K562 (cell line): ENCODE data around the gene KAZN. TPM values are rescaled to one million over a fixed set of nuclear protein-coding genes. Genes with fewer than 3 reads are reported as not detected.

Experiments
- ATAC-seq: fragments of 200-7000 bp; cut with Tn5 transposase; 3 replicates; pipeline ENCODE4 v1.9.1; 2020; ENCODE audit warnings: moderate library complexity
- BruUV-seq: library from RNA; stranded (reverse); fragments of 400-500 nt; replicated peaks from 2 replicates; lab custom pipeline; 2021; lab: Mats Ljungman, UMichigan
- CTCF ChIA-PET: fragments of 300-600 bp; formaldehyde crosslinking; extraction: SDS; loops from one replicate; lab custom pipeline; 2021; ENCODE audit warnings: low intra/inter-chr PET ratio; lab: Yijun Ruan, JAX
- POLR2A ChIA-PET: fragments of 300-600, 350-650 bp; sonication (Branson Sonifier 250); formaldehyde crosslinking; extraction: SDS; loops from one replicate; lab custom pipeline; 2021; ENCODE audit warnings: antibody characterized with exemption, inconsistent platforms; lab: Yijun Ruan, JAX
- DNase-seq, 4 experiments: peaks; one replicate each; pipeline versions ENCODE4 v3.0.0 to v3.0.0-alpha.2; 2011 to 2018; ENCODE audit warnings: low spot score in 3 of 4, mixed read lengths in 3 of 4; ENCODE audit errors: extremely low read depth in 1 of 4
- FAIRE-seq: peaks from 2 replicates; lab custom pipeline; 2011; peaks lifted over from hg19 to GRCh38; lab: Jason Lieb, UNC
- H2AFZ ChIP-seq: 2 replicates; pipeline ENCODE4 v1.6.0; 2011; ENCODE audit warnings: low read depth, low read length, control low read depth, inconsistent platforms
- H3K27ac ChIP-seq: fragments of 200-600 bp; 3 replicates; pipeline ENCODE4 v1.8.0; 2011; ENCODE audit warnings: low read depth, mild to moderate bottlenecking, control low read depth, inconsistent platforms, low read length, moderate library complexity, mixed read lengths; ENCODE audit errors: extremely low read depth
- H3K27me3 ChIP-seq, 2 experiments: fragments of 300-600 bp in 1 of 2; 2 replicates in 1 of 2; 3 replicates in 1 of 2; pipeline versions ENCODE4 v1.6.0 to v1.8.0; 2011; ENCODE audit warnings: inconsistent platforms in 2 of 2, low read length in 2 of 2, mild to moderate bottlenecking in 1 of 2, mixed read lengths in 1 of 2, moderate library complexity in 1 of 2; ENCODE audit not compliant: control insufficient read depth in 2 of 2, insufficient read depth in 2 of 2
- H3K36me3 ChIP-seq: fragments of 300-600 bp; 3 replicates; pipeline ENCODE4 v1.8.0; 2011; ENCODE audit warnings: mild to moderate bottlenecking, low read length, inconsistent platforms; ENCODE audit not compliant: control insufficient read depth, insufficient read depth
- H3K4me1 ChIP-seq, 2 experiments: fragments of 200-600 bp in 1 of 2; replicated peaks in 1 of 2; 2 replicates in 1 of 2; 3 replicates in 1 of 2; pipeline versions ENCODE4 v1.5.1 to v1.8.0; 2011; ENCODE audit warnings: inconsistent platforms in 2 of 2, low read length in 2 of 2, mild to moderate bottlenecking in 1 of 2, mixed read lengths in 1 of 2, moderate library complexity in 1 of 2; ENCODE audit not compliant: control insufficient read depth in 2 of 2, insufficient read depth in 2 of 2
- H3K4me2 ChIP-seq: 2 replicates; pipeline ENCODE4 v1.6.1; 2011; ENCODE audit warnings: low read length, control low read depth, inconsistent platforms, mixed read lengths; ENCODE audit not compliant: insufficient read depth
- H3K4me3 ChIP-seq: fragments of 200-600 bp; sonication (generic), shearing (Covaris generic); 2 replicates; pipeline ENCODE4 v1.5.1; 2016; ENCODE audit warnings: control low read depth, inconsistent platforms
- H3K79me2 ChIP-seq: fragments of 200-600 bp; 3 replicates; pipeline ENCODE4 v1.8.0; 2011; ENCODE audit warnings: low read length, inconsistent platforms; ENCODE audit not compliant: control insufficient read depth, insufficient read depth
- H3K9ac ChIP-seq, 2 experiments: 2 replicates each; pipeline versions ENCODE4 v1.6.0 to v1.6.1; 2011; ENCODE audit warnings: low read depth in 2 of 2, low read length in 2 of 2, control low read depth in 1 of 2, inconsistent platforms in 1 of 2, mild to moderate bottlenecking in 1 of 2, mixed read lengths in 1 of 2; ENCODE audit not compliant: insufficient read depth in 1 of 2
- H3K9me1 ChIP-seq: one replicate; pipeline ENCODE4 v1.6.0; 2011; ENCODE audit warnings: inconsistent platforms, mild to moderate bottlenecking, low read length, moderate library complexity; ENCODE audit not compliant: control insufficient read depth, insufficient read depth
- H3K9me3 ChIP-seq: replicated peaks from 2 replicates; pipeline ENCODE4 v1.5.1; 2011; ENCODE audit warnings: low read depth, low read length, inconsistent platforms; ENCODE audit not compliant: control insufficient read depth, insufficient read depth
- H4K20me1 ChIP-seq: replicated peaks from 2 replicates; pipeline ENCODE4 v1.6.1; 2011; ENCODE audit warnings: low read length, inconsistent platforms, mixed read lengths; ENCODE audit not compliant: control insufficient read depth, insufficient read depth
- CBX8 ChIP-seq: fragments of 200-600 bp; sonication (generic); IDR thresholded peaks from 2 replicates; pipeline ENCODE4 v1.6.1; 2012; ENCODE audit warnings: borderline replicate concordance, mixed run types, low read depth, mild to moderate bottlenecking, moderate library complexity, mixed read lengths, low read length, control low read depth, inconsistent platforms; ENCODE audit not compliant: poor library complexity, severe bottlenecking; ENCODE audit errors: extremely low read depth
- DACH1 ChIP-seq: fragments of 450-650 bp; IDR thresholded peaks from 2 replicates; pipeline ENCODE4 v1.6.1; 2018; ENCODE audit not compliant: partially characterized antibody
- RAD51 ChIP-seq: fragments of 450-650 bp; IDR thresholded peaks from 2 replicates; pipeline ENCODE4 v1.7.1; 2016; ENCODE audit warnings: low read depth, mild to moderate bottlenecking, borderline replicate concordance
- RBM39 ChIP-seq: fragments of 200-400 bp; formaldehyde crosslinking; optimal IDR thresholded peaks from 2 replicates; pipeline ENCODE3; 2018; ENCODE audit warnings: low read depth, low read length
- in situ Hi-C: fragments of 300-500 bp; cut with MboI; formaldehyde crosslinking; loops from 4 replicates; pipeline ENCODE4 v1.15.0; 2018; ENCODE audit warnings: inconsistent platforms, mixed read lengths
- intact Hi-C: fragments of 100-400 bp; cut with micrococcal nuclease; formaldehyde crosslinking; loops from 2 replicates; pipeline ENCODE4 v1.14.2; 2022
- polyA plus RNA-seq, 8 experiments: library from polyadenylated mRNA; depleted of rRNA in 4 of 8; stranded (reverse) in 5 of 8; unstranded in 3 of 8; fragments of >200 nt; fragmentation: Nextera tagmentation in 2 of 8; fragmentation: Illumina TruSeq in 1 of 8; extraction: Ambion mirVana in 2 of 8; extraction: Trizol in 1 of 8; gene quantifications; 2 replicates each; pipeline versions ENCODE4 v1.2.1 to v1.2.3, GENCODE V29; 2011 to 2014; ENCODE audit warnings: inconsistent platforms in 1 of 8, missing spikeins in 1 of 8
- total RNA-seq, 7 experiments: library from RNA; depleted of rRNA in 6 of 7; stranded (reverse); fragments of >200 nt in 6 of 7; fragmentation: Illumina TruSeq in 2 of 7; extraction: Trizol in 2 of 7; gene quantifications; 2 replicates each; pipeline versions ENCODE4 v1.2.1 to v1.2.3, GENCODE V29; 2011 to 2021; ENCODE audit warnings: low replicate concordance in 1 of 7
- TF ChIP-seq, protein P1 (sequence below): fragments of 450-650 bp; IDR thresholded peaks from 2 replicates; pipeline ENCODE4 v1.6.1; 2016; ENCODE audit warnings: antibody characterized with exemption
- TF ChIP-seq, protein P2 (sequence below): sonication (generic); formaldehyde crosslinking; IDR thresholded peaks from 2 replicates; pipeline ENCODE4 v1.8.1; 2023; ENCODE audit warnings: mild to moderate bottlenecking, missing genetic modification reagents, moderate library complexity
- TF ChIP-seq, protein P3 (sequence below): fragments of 450-650 bp; IDR thresholded peaks from 2 replicates; pipeline ENCODE4 v1.6.1; 2018; ENCODE audit not compliant: partially characterized antibody
- TF ChIP-seq, protein P4 (sequence below): sonication (generic); formaldehyde crosslinking; IDR thresholded peaks from 2 replicates; pipeline ENCODE4 v1.8.0; 2023; ENCODE audit warnings: mild to moderate bottlenecking, missing genetic modification reagents
- TF ChIP-seq, protein P5 (sequence below): sonication (generic); formaldehyde crosslinking; IDR thresholded peaks from 2 replicates; pipeline ENCODE4 v1.8.1; 2022; ENCODE audit warnings: missing genetic modification reagents

KAZN gene
- total and polyA plus RNA-seq, 9 of the 15 experiments (the other 6 are each of a cell fraction or from before 2014, with no cell fraction given), result 2.1 to 21.6 (median 5.4) TPM

DNA sequence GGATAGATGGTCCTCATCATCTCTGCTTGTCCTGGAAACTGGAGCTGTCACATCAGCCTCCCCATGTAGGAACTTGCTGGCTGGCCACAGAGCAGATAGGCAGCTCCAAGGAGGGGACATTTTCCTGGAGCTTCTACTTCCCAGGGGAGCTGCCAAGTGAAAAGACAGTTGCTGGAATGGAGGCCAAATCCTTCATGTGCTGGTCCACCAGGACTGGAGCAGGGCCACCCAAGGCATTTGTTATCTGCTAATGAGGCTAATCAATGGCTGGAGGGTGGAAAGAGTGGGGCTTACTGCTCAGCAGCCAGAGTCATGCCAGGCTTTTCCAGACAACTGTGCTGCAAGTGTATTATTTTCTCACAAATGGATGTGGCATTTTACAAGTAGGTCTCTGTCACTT is 22.5 kb downstream of the KAZN start:
- Histone ChIP-seq H2AFZ (no peak overlapping the region), H3K4me1 (no peaks in the 10 kb centered on the region), H3K4me3 (no peak overlapping the region), H3K4me2 (no peak overlapping the region), H3K79me2 (no peaks in the 10 kb centered on the region), H3K36me3 (no peaks in the 10 kb centered on the region), H3K27me3 (peaks cover 27 to 30% of the 10 kb centered on the region in 2 experiments; a peak in 4 of 5 replicates), H3K27ac (no peak overlapping the region), H4K20me1 (no peaks in the 10 kb centered on the region), H3K9me1 (no peaks in the 10 kb centered on the region), H3K9me3 (no peaks in the 10 kb centered on the region), H3K9ac (no peak overlapping the region)
- ChIA-PET POLR2A (interaction anchor here (1.4 kb wide), 1 partner anchor 22 kb away, joined by 4 read pairs; the partner anchor contains the start of gene KAZN), CTCF (no interaction called here)
- no peak for ATAC-seq
- no TSS peak for BruUV-seq
- in situ Hi-C loops, result no loop called here
- no peak for DNase-seq
- FAIRE-seq, result no peak
- intact Hi-C loops, result no loop called here
- TF ChIP-seq DACH1, result no peak
- no peak for TF ChIP-seq RBM39
- TF ChIP-seq, protein P1, sequence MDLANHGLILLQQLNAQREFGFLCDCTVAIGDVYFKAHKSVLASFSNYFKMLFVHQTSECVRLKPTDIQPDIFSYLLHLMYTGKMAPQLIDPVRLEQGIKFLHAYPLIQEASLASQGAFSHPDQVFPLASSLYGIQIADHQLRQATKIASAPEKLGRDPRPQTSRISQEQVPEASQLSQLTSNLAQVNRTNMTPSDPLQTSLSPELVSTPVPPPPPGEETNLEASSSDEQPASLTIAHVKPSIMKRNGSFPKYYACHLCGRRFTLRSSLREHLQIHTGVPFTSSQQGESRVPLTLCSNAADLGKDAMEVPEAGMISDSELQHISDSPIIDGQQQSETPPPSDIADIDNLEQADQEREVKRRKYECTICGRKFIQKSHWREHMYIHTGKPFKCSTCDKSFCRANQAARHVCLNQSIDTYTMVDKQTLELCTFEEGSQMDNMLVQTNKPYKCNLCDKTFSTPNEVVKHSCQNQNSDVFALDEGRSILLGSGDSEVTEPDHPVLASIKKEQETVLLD, result no peak
- TF ChIP-seq, protein P2, sequence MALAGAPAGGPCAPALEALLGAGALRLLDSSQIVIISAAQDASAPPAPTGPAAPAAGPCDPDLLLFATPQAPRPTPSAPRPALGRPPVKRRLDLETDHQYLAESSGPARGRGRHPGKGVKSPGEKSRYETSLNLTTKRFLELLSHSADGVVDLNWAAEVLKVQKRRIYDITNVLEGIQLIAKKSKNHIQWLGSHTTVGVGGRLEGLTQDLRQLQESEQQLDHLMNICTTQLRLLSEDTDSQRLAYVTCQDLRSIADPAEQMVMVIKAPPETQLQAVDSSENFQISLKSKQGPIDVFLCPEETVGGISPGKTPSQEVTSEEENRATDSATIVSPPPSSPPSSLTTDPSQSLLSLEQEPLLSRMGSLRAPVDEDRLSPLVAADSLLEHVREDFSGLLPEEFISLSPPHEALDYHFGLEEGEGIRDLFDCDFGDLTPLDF (CRISPR knock-in tag), result no peak
- no peak for TF ChIP-seq CBX8
- TF ChIP-seq, protein P3, sequence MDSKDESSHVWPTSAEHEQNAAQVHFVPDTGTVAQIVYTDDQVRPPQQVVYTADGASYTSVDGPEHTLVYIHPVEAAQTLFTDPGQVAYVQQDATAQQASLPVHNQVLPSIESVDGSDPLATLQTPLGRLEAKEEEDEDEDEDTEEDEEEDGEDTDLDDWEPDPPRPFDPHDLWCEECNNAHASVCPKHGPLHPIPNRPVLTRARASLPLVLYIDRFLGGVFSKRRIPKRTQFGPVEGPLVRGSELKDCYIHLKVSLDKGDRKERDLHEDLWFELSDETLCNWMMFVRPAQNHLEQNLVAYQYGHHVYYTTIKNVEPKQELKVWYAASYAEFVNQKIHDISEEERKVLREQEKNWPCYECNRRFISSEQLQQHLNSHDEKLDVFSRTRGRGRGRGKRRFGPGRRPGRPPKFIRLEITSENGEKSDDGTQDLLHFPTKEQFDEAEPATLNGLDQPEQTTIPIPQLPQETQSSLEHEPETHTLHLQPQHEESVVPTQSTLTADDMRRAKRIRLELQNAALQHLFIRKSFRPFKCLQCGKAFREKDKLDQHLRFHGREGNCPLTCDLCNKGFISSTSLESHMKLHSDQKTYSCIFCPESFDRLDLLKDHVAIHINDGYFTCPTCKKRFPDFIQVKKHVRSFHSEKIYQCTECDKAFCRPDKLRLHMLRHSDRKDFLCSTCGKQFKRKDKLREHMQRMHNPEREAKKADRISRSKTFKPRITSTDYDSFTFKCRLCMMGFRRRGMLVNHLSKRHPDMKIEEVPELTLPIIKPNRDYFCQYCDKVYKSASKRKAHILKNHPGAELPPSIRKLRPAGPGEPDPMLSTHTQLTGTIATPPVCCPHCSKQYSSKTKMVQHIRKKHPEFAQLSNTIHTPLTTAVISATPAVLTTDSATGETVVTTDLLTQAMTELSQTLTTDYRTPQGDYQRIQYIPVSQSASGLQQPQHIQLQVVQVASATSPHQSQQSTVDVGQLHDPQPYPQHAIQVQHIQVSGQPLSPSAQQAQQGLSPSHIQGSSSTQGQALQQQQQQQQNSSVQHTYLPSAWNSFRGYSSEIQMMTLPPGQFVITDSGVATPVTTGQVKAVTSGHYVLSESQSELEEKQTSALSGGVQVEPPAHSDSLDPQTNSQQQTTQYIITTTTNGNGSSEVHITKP, result no peak
- TF ChIP-seq, protein P4, sequence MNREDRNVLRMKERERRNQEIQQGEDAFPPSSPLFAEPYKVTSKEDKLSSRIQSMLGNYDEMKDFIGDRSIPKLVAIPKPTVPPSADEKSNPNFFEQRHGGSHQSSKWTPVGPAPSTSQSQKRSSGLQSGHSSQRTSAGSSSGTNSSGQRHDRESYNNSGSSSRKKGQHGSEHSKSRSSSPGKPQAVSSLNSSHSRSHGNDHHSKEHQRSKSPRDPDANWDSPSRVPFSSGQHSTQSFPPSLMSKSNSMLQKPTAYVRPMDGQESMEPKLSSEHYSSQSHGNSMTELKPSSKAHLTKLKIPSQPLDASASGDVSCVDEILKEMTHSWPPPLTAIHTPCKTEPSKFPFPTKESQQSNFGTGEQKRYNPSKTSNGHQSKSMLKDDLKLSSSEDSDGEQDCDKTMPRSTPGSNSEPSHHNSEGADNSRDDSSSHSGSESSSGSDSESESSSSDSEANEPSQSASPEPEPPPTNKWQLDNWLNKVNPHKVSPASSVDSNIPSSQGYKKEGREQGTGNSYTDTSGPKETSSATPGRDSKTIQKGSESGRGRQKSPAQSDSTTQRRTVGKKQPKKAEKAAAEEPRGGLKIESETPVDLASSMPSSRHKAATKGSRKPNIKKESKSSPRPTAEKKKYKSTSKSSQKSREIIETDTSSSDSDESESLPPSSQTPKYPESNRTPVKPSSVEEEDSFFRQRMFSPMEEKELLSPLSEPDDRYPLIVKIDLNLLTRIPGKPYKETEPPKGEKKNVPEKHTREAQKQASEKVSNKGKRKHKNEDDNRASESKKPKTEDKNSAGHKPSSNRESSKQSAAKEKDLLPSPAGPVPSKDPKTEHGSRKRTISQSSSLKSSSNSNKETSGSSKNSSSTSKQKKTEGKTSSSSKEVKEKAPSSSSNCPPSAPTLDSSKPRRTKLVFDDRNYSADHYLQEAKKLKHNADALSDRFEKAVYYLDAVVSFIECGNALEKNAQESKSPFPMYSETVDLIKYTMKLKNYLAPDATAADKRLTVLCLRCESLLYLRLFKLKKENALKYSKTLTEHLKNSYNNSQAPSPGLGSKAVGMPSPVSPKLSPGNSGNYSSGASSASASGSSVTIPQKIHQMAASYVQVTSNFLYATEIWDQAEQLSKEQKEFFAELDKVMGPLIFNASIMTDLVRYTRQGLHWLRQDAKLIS (CRISPR knock-in tag), result no peak
- TF ChIP-seq RAD51, result no peak
- TF ChIP-seq, protein P5, sequence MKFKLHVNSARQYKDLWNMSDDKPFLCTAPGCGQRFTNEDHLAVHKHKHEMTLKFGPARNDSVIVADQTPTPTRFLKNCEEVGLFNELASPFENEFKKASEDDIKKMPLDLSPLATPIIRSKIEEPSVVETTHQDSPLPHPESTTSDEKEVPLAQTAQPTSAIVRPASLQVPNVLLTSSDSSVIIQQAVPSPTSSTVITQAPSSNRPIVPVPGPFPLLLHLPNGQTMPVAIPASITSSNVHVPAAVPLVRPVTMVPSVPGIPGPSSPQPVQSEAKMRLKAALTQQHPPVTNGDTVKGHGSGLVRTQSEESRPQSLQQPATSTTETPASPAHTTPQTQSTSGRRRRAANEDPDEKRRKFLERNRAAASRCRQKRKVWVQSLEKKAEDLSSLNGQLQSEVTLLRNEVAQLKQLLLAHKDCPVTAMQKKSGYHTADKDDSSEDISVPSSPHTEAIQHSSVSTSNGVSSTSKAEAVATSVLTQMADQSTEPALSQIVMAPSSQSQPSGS (CRISPR knock-in tag), result no peak
